HG02943 (cell line): Measurements from ENCODE around the gene SLC4A1.
"Not testable (repeated sequence)": the region's sequence is repeated elsewhere in the genome, so short reads cannot be mapped to it uniquely, and the experiment has no call there.

Experiments
- ATAC-seq: cut with Tn5 transposase; IDR thresholded peaks from one replicate; pipeline ENCODE4 v1.9.1; 2021; ENCODE audit warnings: mild to moderate bottlenecking, low read depth, moderate library complexity; ENCODE audit not compliant: unreplicated experiment

SLC4A1 gene

GRCh38 chr17:44257815-44258760, 9.8 kb downstream of the SLC4A1 start:
- ATAC-seq, result no peak

DNA sequence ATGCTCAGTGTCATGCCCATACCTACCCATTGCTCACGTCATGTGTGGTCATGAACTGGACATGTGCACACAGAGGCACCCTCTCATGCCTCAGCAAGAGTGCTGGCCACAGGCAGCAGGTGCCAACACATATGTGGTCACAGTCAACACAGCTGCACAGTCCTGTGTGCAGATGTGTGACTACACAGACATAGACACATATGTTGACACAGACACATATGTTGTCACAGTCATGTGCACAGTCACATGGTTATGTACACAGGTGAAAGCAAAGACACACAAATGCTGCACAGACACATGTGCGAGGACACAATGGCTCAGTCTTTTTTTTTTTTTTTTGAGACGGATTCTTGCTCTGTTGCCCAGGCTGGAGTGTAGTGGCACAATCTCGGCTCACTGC, 11.3 kb downstream of the SLC4A1 start:
- ATAC-seq, result no peak

DNA sequence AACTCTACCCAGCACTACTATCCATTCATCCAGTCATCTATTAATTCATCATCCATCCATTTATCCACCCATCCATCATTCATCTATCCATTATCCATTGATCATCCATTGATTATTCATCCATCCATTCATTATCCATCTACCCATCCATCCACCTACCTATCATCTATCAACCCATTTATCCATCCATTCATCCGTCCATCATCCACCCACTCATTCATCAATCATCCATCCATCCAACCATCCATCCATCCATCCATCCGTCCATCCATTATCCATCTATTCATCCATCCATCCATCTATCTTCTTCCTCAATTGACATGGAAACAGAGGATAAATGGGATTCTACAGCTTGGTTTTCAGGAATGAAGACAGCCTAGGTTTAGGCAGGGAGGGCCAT, 12.0 kb downstream of the SLC4A1 start:
- ATAC-seq, result no peak

GRCh38 chr17:44254361-44255095, 13.4 kb downstream of the SLC4A1 start:
- ATAC-seq, result no peak

DNA sequence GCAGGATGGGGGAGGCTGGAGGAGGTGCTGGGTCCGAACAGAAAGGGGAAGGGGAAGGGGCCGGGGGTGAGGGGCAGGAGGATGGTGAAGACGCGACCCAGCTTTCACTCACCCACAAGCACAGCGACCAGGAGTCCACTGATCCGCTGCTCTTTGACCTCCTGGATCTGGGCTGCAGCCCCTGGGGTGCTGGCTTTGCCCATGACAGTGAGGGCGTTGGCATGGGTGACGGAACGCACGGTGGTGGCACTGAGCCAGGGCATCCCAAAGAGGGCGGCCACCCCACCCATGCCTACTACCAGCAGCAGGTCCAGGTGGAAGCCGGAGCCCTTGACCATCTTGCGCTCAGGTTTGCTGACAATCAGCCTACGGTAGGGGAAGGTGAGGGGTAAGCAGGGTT, 14.9 kb downstream of the SLC4A1 start:
- ATAC-seq, result no peak

DNA sequence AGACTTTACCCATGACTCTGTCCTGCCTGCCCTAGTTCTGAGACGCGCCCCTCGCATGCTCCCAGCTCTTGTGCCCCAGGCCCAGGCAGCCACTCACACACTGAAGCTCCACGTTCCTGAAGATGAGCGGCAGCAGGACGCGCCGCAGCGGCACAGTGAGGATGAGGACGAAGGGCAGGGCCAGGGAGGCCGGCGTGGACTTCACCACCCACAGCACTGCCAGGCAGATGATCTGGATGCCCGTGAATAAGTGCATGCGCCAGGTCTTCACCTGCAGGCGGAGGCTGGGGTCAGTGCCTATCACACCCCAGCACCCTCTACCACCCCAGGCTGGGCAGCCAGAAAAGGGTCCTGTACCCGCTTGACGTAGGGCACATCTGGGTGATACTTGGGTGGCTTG, 16.9 kb downstream of the SLC4A1 start:
- ATAC-seq, result no peak

DNA sequence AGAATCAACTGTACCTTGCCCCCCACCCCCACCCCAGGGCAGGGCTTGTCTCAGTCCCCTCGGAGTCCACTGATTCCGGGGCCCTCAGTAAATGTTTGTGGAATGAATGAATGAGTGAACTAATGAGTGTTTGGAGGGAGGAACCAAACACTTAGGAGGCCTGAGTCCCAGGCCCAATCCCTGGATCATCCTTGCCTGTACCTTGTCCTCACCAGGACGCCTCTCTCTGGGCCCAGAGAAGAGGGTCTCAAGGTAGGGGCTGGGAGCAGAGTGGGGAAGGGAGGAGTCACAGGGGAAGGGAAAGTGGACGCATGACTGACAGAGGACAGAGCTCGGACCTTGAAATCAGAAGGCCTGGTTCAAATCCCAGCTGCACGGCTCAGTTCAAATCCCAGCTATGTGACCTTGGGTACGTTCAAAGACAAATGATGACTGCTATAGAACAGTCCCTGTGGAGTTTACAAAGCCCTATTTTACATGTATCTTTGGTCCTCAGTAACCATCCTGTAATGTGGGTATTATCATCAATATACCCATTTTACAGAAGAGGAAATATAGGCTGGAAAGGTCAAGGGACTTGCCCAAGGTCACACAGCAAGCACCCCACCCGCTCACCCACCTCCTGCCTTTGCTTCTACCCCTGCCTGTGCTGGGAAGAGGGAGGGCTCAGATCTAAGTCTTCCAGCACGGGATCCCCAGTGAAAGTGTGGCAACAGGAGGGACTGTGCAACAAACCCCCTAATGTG, 18.3 kb downstream of the SLC4A1 start:
- ATAC-seq, result no peak

DNA sequence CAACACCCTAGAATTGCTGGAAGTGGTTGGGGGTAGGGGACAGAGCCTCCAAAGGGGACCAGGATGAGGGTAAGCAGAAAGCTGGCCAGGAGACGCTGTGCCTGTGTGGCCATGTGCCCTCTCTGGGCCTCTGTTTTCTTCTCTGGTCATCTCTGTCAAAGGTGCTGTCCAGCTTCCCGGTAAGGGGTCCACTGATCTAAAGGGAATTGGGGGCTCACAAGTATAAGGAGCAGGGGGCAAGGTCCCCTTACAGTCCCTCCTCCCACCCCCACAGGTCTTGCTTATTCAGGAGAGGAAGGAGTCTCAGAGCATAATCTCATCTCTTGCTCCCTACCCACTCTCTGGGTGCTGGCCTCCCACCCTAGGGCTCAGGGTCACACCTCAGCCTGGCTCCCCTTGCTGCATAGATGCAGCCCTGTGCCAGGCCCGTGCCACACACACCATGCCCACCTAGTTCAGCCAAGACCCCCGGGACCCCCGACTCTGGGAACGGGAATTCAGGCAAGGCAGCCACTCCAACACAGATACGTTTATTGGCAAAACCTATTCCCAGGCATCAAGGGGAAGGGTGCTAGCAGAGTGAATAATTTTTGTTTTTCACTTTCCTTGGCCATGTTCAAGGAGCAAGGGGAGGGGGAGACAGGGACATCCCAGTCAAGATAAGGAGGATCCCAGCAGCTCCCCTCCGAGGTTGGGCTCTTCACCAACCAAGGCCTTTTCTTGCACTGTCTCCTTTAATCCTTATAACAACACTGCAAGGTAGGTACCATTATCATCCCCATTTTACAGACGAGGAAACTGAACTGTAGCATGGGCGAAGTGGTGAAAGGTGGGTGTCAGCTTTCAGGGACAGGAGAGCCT, 19.8 kb downstream of the SLC4A1 start:
- ATAC-seq, result no peak

- no peak for ATAC-seq
Measured at GRCh38 chr17:44247440-44247841, 20.5 kb downstream of the SLC4A1 start.

DNA sequence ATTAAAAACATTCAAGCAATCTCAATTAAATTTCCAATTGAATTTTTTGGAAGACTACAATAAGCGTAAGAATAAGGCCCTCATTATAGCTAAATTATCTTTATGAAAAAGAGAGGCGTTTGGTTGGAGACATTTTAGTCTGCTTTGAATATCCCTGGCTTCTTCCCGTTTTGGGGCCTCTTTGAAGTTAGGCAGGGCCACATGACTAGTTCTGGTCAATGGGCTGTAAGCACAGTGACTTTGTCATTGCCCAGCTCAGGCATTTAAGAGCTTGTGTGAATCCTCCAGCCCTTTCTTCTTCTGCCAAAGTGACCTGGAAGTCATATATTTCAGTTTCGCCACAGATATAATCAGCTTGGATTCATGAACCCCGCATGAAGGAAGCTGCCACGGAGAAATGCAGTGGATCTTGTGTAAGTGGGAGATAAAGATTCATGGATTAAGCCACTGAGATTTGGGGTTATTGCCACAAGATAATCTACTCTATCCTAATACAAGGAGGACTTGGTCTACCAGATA, 26.8 kb downstream of the SLC4A1 start:
- no peak for ATAC-seq

GRCh38 chr17:44237886-44238285, 30.0 kb downstream of the SLC4A1 start:
- not testable (repeated sequence) for ATAC-seq

GRCh38 chr17:44236444-44236991, 31.4 kb downstream of the SLC4A1 start:
- ATAC-seq, result no peak

DNA sequence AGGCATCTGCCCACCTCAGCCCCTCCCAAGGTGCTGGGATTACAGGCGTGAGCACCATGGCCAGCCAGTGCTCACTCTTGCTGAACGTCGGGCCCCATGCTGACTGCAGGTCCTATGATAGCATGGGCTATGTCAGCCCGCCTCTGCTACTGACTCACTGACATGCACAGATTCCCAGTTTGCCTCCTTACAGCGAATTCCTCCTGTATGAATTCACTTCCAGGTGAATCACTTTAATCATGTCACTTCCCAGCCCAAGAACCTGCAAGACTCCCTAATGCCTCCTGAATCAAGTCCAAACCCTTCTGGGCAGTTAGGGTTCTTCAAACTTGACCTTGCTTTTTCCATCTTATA, 32.4 kb downstream of the SLC4A1 start:
- no peak for ATAC-seq

DNA sequence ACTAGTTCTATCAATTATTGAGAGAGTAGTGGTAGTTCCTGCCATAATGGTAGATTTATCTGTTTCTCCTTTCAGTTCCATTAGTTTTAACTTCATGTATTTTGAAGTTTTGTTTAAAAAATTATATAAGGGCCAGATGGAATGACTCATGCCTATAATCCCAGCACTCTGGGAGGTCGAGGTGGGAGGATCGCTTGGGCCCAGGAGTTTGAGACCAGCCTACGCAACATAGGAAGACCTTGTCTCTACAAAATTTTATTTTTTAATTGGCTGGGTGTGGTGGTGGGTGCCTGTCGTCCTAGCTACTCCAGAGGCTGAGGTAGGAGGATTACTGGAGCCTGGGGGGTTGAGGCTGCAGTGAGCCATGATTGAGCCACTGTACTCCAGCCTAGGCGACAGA, 34.4 kb downstream of the SLC4A1 start:
- ATAC-seq, result no peak

DNA sequence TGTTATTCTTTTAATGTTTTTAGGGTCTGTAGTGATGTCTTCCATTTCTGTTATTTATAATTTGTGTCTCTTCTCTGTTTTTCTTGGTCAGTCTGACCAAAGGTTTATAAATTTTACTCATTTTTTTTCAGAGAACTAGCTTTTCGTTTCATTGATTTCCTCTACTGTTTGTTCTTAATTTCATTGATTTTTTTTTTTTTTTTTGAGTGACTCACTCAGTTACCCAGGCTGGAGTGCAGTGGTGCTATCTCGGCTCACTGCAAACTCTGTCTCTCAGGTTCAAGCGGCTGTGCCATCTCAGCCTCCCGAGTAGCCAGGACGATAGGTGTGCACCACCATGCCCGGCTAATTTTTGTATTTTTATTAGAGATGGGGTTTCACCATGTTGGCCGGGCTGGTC, 35.9 kb downstream of the SLC4A1 start:
- ATAC-seq, result no peak

GRCh38 chr17:44230140-44230539, 37.8 kb downstream of the SLC4A1 start:
- ATAC-seq, result no peak

DNA sequence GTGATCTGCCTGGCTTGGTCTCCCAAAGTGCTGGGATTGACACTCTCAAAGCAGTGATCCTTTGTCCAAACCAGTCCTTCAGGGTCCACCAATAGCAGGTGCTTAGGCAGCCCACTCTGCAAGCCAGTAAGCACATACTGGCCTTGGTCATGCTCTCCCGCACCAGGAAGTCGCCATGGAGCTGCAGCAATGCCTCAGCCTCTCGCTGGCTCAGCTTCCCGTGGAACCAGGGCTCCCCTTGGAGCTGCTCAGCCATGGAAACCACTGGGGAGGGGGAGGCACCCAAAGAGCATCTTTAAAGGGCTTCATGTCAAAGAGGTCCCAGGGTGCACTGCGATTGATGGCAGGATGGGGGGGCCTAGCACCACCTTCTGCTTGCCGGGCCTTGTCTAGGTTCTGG, 38.8 kb downstream of the SLC4A1 start:
- no peak for ATAC-seq

DNA sequence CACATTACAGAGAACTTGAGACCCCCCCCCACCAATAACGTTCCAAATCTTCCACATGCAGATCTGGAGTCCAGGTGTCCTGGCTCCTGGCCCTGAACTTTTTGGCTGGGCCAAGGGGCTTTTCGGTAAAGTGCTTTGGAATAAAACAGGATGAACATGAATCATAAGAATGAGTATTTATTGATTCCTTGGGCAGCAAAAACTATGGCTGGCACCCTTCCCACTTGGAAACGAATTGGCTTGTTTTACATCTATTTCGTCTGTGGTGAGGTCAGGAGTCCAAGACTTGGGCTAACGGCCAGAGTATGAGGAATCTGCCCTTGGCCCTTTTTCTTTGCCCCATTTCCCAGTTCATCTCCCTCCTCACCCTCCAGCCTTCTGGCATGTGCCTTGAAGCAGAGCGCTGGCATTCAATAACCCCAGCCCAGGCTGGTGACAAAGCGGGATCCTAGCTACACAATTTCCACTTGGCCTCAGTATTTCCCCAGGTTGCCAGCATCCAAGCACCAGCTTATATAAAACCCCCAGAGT, 44.3 kb downstream of the SLC4A1 start:
- no peak for ATAC-seq

- no peak for ATAC-seq
Measured at GRCh38 chr17:44222112-44222869, 45.6 kb downstream of the SLC4A1 start.
